ENCODE data around the gene PLCB3. TPM values are rescaled to one million over a fixed set of nuclear protein-coding genes. Genes with fewer than 3 reads are reported as not detected.
A peak's percentile ranks its signal among the peaks of the same experiment; 100 is the strongest.

The PLCB3 gene
- total and polyA plus RNA-seq, 2 of the 13 experiments (the other 11 are each of a cell fraction or from before 2014, with no cell fraction given): 7.5 to 13.8 TPM

DNA sequence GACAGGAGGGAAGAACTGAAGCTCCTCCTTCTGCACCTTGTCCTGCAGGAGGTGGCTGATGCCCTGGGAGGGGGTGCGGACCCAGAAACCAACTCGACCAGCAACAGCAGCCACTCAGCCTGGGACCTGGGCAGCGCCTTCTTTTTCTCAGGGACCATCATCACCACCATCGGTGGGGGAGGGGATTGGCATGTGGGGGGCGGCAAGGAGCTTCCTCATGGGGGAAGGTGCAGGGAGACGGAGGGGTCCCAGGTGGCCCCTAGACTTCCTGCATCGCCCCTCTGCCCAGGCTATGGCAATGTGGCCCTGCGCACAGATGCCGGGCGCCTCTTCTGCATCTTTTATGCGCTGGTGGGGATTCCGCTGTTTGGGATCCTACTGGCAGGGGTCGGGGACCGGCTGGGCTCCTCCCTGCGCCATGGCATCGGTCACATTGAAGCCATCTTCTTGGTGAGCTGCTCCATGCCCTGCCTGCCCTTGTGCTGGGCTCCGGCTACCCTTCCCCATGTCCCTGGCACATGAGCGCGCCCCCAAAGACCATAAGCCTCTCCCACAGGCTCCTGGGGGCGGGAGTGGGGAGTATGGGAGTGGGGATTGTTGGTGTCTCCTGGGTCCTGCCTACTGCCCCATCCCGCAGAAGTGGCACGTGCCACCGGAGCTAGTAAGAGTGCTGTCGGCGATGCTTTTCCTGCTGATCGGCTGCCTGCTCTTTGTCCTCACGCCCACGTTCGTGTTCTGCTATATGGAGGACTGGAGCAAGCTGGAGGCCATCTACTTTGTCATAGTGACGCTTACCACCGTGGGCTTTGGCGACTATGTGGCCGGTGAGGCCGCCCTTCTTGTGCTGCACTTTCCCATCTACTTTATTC, 45.7 kb downstream of the PLCB3 start:
- no TSS peak for BruUV-seq (replicated peaks)
- Histone ChIP-seq H2AFZ (ENCODE audit: low read length) (no peak overlapping the region), H3K9me3 (ENCODE audit: low read length) (no peaks in the 10 kb centered on the region), H3K27me3 (ENCODE audit: control insufficient read depth in 1 of 2, insufficient read depth in 2 of 2, low read length in 2 of 2) (peaks cover 35 to 84% of the 10 kb centered on the region in 2 experiments), H3K4me2 (ENCODE audit: low read depth, low read length) (no peak overlapping the region), H3K27ac (ENCODE audit: extremely low read length, insufficient read depth, low read length) (no peak overlapping the region), H3K36me3 (replicated peaks in 1 of 2; ENCODE audit: control insufficient read depth in 1 of 2, insufficient read depth in 2 of 2, low read length in 2 of 2) (no peaks in the 10 kb centered on the region), H4K20me1 (ENCODE audit: insufficient read depth, low read length) (0 out of 2 replicates have a peak, but pooled peaks cover 5% of the 10 kb centered on the region), H3K9ac (ENCODE audit: insufficient read depth, low read depth, low read length) (no peak overlapping the region), H3K4me1 (ENCODE audit: insufficient read depth, low read length) (peaks cover 24% of the 10 kb centered on the region), H3K4me3 (replicated peaks in 1 of 3; ENCODE audit: insufficient read depth in 1 of 3, low read depth in 2 of 3, low read length in 3 of 3) (no peak overlapping the region), H3K79me2 (ENCODE audit: insufficient read depth, low read length) (no peaks in the 10 kb centered on the region)
- in situ Hi-C loops (cut with HindIII; ENCODE audit: extremely low pct_ligation_motif_present, low pct_unique_long_range_greater_than_20kb) (no loop called here), intact Hi-C loops (cut with micrococcal nuclease; ENCODE audit: unreplicated experiment) (no loop called here)
- ChIA-PET POLR2A (no interaction called here), CTCF (ENCODE audit: low intra/inter-chr PET ratio, low total read pairs) (no interaction called here)
- DNase-seq (ENCODE audit: low spot score) (no peak), FAIRE-seq (no peak), ATAC-seq (no peak)
- no peak for TF ChIP-seq MEIS1 (CRISPR knock-in tag; IDR thresholded peaks at IDR 0.05; ENCODE audit: borderline replicate concordance)
- TF ChIP-seq BHLHE40 (IDR thresholded peaks at IDR 0.05; ENCODE audit: low read length): peak; percentile 39; the same call in 1 of the 2 replicates
- 29% methylated on average over 19 of the region's 34 CpGs for WGBS (ENCODE audit: low lambda C conversion rate)

DNA sequence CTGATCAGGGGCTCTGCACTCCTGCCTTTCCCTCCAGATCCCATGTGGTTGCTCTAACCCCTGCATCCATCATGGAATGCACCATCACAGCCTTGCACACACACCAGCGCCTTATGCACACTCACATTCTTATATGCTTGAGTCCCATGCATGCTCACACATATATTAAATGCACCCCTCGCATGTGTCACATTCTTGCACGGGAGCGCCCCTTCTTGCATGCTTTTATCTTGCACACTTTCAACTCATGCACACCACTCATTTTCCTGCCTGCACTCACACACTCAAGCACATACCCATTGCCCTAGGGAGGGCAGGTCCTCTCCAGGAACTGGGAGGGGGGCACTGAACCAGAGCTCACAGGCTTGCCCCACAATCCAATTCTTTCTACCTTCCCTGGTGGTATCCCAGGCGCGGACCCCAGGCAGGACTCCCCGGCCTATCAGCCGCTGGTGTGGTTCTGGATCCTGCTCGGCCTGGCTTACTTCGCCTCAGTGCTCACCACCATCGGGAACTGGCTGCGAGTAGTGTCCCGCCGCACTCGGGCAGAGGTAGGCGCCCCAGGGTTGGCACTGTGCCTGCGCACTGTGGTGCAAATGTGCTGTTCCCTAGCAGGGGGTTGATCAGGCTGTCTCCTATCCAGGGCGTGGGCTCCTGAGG, 46.5 kb downstream of the PLCB3 start:
- POLR2A ChIA-PET: no interaction called here
- 58% methylated on average over 9 of the region's 18 CpGs for WGBS (ENCODE audit: low lambda C conversion rate)
- FAIRE-seq (no peak), ATAC-seq (no peak), DNase-seq (ENCODE audit: low spot score) (no peak)
- Histone ChIP-seq H3K4me2 (ENCODE audit: low read depth, low read length) (no peak overlapping the region), H3K27ac (ENCODE audit: extremely low read length, insufficient read depth, low read length) (no peak overlapping the region), H4K20me1 (ENCODE audit: insufficient read depth, low read length) (0 out of 2 replicates have a peak, but pooled peaks cover 5% of the 10 kb centered on the region), H3K27me3 (ENCODE audit: control insufficient read depth in 1 of 2, insufficient read depth in 2 of 2, low read length in 2 of 2) (peaks cover 30 to 76% of the 10 kb centered on the region in 2 experiments), H2AFZ (ENCODE audit: low read length) (no peak overlapping the region), H3K36me3 (replicated peaks in 1 of 2; ENCODE audit: control insufficient read depth in 1 of 2, insufficient read depth in 2 of 2, low read length in 2 of 2) (no peaks in the 10 kb centered on the region), H3K79me2 (ENCODE audit: insufficient read depth, low read length) (no peaks in the 10 kb centered on the region), H3K4me1 (ENCODE audit: insufficient read depth, low read length) (peaks cover 25% of the 10 kb centered on the region), H3K9me3 (ENCODE audit: low read length) (no peaks in the 10 kb centered on the region), H3K9ac (ENCODE audit: insufficient read depth, low read depth, low read length) (no peak overlapping the region), H3K4me3 (replicated peaks in 1 of 3; ENCODE audit: insufficient read depth in 1 of 3, low read depth in 2 of 3, low read length in 3 of 3) (no peak overlapping the region)
- CTCF ChIA-PET (ENCODE audit: low intra/inter-chr PET ratio, low total read pairs): no interaction called here
- no TSS peak for BruUV-seq (replicated peaks)
- in situ Hi-C loops (cut with HindIII; ENCODE audit: extremely low pct_ligation_motif_present, low pct_unique_long_range_greater_than_20kb) (no loop called here), intact Hi-C loops (cut with micrococcal nuclease; ENCODE audit: unreplicated experiment) (no loop called here)
- TF ChIP-seq, protein P1, sequence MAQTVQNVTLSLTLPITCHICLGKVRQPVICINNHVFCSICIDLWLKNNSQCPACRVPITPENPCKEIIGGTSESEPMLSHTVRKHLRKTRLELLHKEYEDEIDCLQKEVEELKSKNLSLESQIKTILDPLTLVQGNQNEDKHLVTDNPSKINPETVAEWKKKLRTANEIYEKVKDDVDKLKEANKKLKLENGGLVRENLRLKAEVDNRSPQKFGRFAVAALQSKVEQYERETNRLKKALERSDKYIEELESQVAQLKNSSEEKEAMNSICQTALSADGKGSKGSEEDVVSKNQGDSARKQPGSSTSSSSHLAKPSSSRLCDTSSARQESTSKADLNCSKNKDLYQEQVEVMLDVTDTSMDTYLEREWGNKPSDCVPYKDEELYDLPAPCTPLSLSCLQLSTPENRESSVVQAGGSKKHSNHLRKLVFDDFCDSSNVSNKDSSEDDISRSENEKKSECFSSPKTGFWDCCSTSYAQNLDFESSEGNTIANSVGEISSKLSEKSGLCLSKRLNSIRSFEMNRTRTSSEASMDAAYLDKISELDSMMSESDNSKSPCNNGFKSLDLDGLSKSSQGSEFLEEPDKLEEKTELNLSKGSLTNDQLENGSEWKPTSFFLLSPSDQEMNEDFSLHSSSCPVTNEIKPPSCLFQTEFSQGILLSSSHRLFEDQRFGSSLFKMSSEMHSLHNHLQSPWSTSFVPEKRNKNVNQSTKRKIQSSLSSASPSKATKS (CRISPR knock-in tag; IDR thresholded peaks at IDR 0.05): no peak
- no peak for TF ChIP-seq ONECUT2 (CRISPR knock-in tag; IDR thresholded peaks at IDR 0.05)
